Stimulated activated naive CD8-positive, alpha-beta T cell treated with anti-CD3 and anti-CD28 coated beads, Interleukin-15, Interleukin-2, amounts not matched to agents 100 ng/mL and 50 ng/mL, for 24 hours (primary cell): ENCODE data around the gene OR13A1.
"Not testable (repeated sequence)": the region's sequence is repeated elsewhere in the genome, so short reads cannot be mapped to it uniquely, and the experiment has no call there.

Source experiments
- H3K27ac Mint-ChIP-seq: one replicate; pipeline ENCODE4 v1.8.0; 2021; ENCODE audit warnings: mild to moderate bottlenecking, mixed read lengths
- H3K27me3 Mint-ChIP-seq: one replicate; pipeline ENCODE4 v1.8.0; 2021; ENCODE audit warnings: mixed read lengths
- H3K36me3 Mint-ChIP-seq: one replicate; pipeline ENCODE4 v1.8.0; 2021; ENCODE audit warnings: low read depth, mixed read lengths
- H3K4me1 Mint-ChIP-seq: one replicate; pipeline ENCODE4 v1.8.0; 2021; ENCODE audit warnings: low read depth, mixed read lengths
- H3K4me3 Mint-ChIP-seq: one replicate; pipeline ENCODE4 v1.8.0; 2021; ENCODE audit warnings: mild to moderate bottlenecking, mixed read lengths
- H3K9me3 Mint-ChIP-seq: one replicate; pipeline ENCODE4 v1.8.0; 2021; ENCODE audit warnings: mixed read lengths

OR13A1 gene

DNA sequence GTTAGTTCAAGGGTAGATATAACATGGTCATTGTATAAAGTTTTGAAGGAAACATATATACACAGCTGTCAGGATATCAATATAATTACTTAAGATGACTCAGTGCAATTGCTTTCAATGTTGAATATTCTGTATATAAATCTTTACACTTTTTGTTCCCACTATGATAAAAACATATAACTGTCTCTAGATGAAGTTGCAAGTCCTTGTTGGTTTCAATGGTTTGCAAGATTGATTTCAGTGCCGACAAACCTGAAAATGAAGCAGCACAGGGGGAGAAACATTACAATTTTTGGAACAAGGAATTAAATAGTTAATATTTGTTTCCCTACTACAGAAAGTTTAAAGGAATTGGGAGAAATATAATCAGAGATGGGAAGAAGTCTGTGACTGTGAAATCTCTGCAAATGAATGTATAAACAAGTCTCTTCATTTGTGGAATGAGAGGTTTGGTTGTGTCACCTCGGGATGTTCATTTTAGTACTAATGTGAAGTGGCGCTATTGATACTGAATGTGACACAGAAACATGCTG, 54.1 kb downstream of the OR13A1 start:
- Mint-ChIP-seq H3K36me3 (no peaks in the 10 kb centered on the region), H3K27me3 (peaks cover 15% of the 10 kb centered on the region), H3K4me1 (no peaks in the 10 kb centered on the region), H3K4me3 (no peak overlapping the region), H3K27ac (no peak overlapping the region), H3K9me3 (no peaks in the 10 kb centered on the region)

GRCh38 chr10:45260635-45261034, 54.8 kb downstream of the OR13A1 start:
- H3K4me1 Mint-ChIP-seq, H3K4me3 Mint-ChIP-seq, H3K36me3 Mint-ChIP-seq, H3K27ac Mint-ChIP-seq, H3K9me3 Mint-ChIP-seq: not testable (repeated sequence)
- H3K27me3 Mint-ChIP-seq, result peaks cover 15% of the 10 kb centered on the region

- not testable (repeated sequence) for H3K36me3 Mint-ChIP-seq
These were observed 55.5 kb downstream of the OR13A1 start for GRCh38 chr10:45259786-45260495.

GRCh38 chr10:45257600-45257999, 57.8 kb downstream of the OR13A1 start:
- Mint-ChIP-seq H3K4me1 (peaks cover 10% of the 10 kb centered on the region), H3K27ac (no peak overlapping the region), H3K4me3 (no peak overlapping the region), H3K9me3 (no peaks in the 10 kb centered on the region), H3K27me3 (peaks cover 15% of the 10 kb centered on the region), H3K36me3 (no peaks in the 10 kb centered on the region)

More at GRCh38 chr10:45259786-45260495, 55.5 kb downstream of the OR13A1 start:
- not testable (repeated sequence) for H3K4me3 Mint-ChIP-seq, H3K27ac Mint-ChIP-seq, H3K9me3 Mint-ChIP-seq, H3K4me1 Mint-ChIP-seq
- H3K27me3 Mint-ChIP-seq, result peaks cover 15% of the 10 kb centered on the region

GRCh38 chr10:45256246-45256645, 59.2 kb downstream of the OR13A1 start:
- no peak overlapping the region for H3K4me3 Mint-ChIP-seq

GRCh38 chr10:45255706-45256105, 59.7 kb downstream of the OR13A1 start:
- Mint-ChIP-seq H3K9me3 (no peaks in the 10 kb centered on the region), H3K27me3 (no peaks in the 10 kb centered on the region), H3K4me3 (no peak overlapping the region), H3K36me3 (no peaks in the 10 kb centered on the region), H3K4me1 (peaks cover 11% of the 10 kb centered on the region), H3K27ac (no peak overlapping the region)

More at GRCh38 chr10:45256246-45256645, 59.2 kb downstream of the OR13A1 start:
- Mint-ChIP-seq H3K9me3 (no peaks in the 10 kb centered on the region), H3K4me1 (peaks cover 11% of the 10 kb centered on the region), H3K27ac (no peak overlapping the region), H3K27me3 (peaks cover 4% of the 10 kb centered on the region), H3K36me3 (no peaks in the 10 kb centered on the region)

GRCh38 chr10:45254892-45255291, 60.5 kb downstream of the OR13A1 start:
- H3K27me3 Mint-ChIP-seq, result no peaks in the 10 kb centered on the region
- no peaks in the 10 kb centered on the region for H3K36me3 Mint-ChIP-seq
- H3K27ac Mint-ChIP-seq, result no peak overlapping the region
- H3K4me3 Mint-ChIP-seq, result no peak overlapping the region
- H3K9me3 Mint-ChIP-seq, result no peaks in the 10 kb centered on the region
- peaks cover 16% of the 10 kb centered on the region for H3K4me1 Mint-ChIP-seq

DNA sequence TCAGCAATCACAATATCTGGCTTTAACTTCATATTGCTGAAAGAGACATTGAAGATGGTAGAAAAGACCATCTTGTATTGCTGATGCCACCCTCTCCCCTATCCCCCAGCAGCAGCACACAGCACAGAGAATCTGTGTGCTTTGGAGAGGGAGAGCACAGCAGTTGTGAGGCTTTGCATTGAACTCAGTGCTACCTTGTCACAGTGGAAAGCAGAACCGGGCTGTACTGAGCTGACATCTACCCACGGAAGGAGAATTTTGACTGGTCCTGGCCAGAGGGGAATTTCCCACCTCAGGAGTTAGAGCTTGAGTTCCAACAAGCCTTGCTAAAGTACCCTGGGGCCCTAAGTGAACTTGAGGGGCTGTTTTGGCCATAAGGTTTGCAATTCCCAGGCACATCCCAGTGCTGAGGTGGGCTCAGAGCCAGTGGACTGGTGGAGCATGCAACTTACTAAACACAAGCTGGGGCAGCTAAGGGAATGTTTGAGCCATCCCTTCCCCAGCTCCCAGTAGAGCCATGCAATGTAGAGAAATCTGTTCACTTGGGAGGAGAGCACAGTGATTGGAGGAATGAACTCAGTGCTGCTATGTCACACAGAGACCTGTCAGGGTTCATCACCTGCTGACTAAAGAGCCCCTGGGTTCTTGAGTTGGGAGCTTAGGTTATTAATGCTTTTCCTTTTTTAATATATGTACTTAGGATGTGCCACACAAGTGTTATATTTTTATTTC, 62.1 kb downstream of the OR13A1 start:
- no peaks in the 10 kb centered on the region for H3K27me3 Mint-ChIP-seq
- H3K36me3 Mint-ChIP-seq, result no peaks in the 10 kb centered on the region
- no peaks in the 10 kb centered on the region for H3K9me3 Mint-ChIP-seq
- H3K4me1 Mint-ChIP-seq, result peaks cover 16% of the 10 kb centered on the region
- no peak overlapping the region for H3K27ac Mint-ChIP-seq
- no peak overlapping the region for H3K4me3 Mint-ChIP-seq
